GM23338 (cell line): ENCODE measurements around the gene LEFTY1.
"Not testable (repeated sequence)": the region's sequence is repeated elsewhere in the genome, so short reads cannot be mapped to it uniquely, and the experiment has no call there.

Source experiments
- CTCF ChIP-seq, 2 experiments: fragments of 200-600 bp in 1 of 2; sonication (generic) in 1 of 2; conservative IDR thresholded peaks; 2 replicates each; pipeline versions ENCODE4 v1.5.1 to v1.6.1; 2016 to 2017; ENCODE audit warnings: antibody characterized with exemption in 2 of 2, low read depth in 2 of 2, mild to moderate bottlenecking in 2 of 2, moderate library complexity in 1 of 2
- ETS1 ChIP-seq: IDR thresholded peaks from 2 replicates; pipeline ENCODE4 v1.6.1; 2016; ENCODE audit warnings: antibody characterized with exemption
- EZH2 ChIP-seq: fragments of 200-600 bp; sonication (generic); IDR thresholded peaks from one replicate; pipeline ENCODE4 v1.8.0; 2017; ENCODE audit warnings: antibody characterized with exemption, mild to moderate bottlenecking, low read depth; ENCODE audit not compliant: unreplicated experiment
- EZH2phosphoT487 ChIP-seq: fragments of 200-600 bp; sonication (generic); IDR thresholded peaks from one replicate; pipeline ENCODE4 v1.8.1; 2018; ENCODE audit warnings: antibody characterized with exemption; ENCODE audit not compliant: unreplicated experiment
- JUNB ChIP-seq: IDR thresholded peaks from one replicate; pipeline ENCODE4 v1.6.1; 2016; ENCODE audit warnings: antibody characterized with exemption; ENCODE audit not compliant: unreplicated experiment
- POLR2AphosphoS5 ChIP-seq: IDR thresholded peaks from 2 replicates; pipeline ENCODE4 v1.6.1; 2016; ENCODE audit warnings: antibody characterized with exemption, low read depth
- REST ChIP-seq: IDR thresholded peaks from one replicate; pipeline ENCODE4 v1.6.1; 2018; ENCODE audit warnings: antibody characterized with exemption; ENCODE audit not compliant: unreplicated experiment
- ZNF114 ChIP-seq: fragments of 250-450 bp; sonication (Bioruptor Pico); IDR thresholded peaks from 2 replicates; pipeline ENCODE4 v1.5.0; 2020; ENCODE audit warnings: mild to moderate bottlenecking, moderate library complexity

GRCh38 chr1:225836296-225836695 lies 52.6 kb downstream of the LEFTY1 start:
- not testable (repeated sequence) for TF ChIP-seq EZH2; CTCF (conservative IDR thresholded peaks at IDR 0.05; ENCODE audit: low read depth in 2 of 2); REST; EZH2phosphoT487; POLR2AphosphoS5; ZNF114 (CRISPR knock-in tag); JUNB; ETS1
